GM19372 (cell line): ENCODE results near the gene RASA4.
"Not testable (repeated sequence)": the region's sequence is repeated elsewhere in the genome, so short reads cannot be mapped to it uniquely, and the experiment has no call there.

Source experiments
- ATAC-seq: cut with Tn5 transposase; IDR thresholded peaks from one replicate; pipeline ENCODE4 v1.9.1; 2021; ENCODE audit warnings: mild to moderate bottlenecking, low read depth, moderate library complexity; ENCODE audit not compliant: unreplicated experiment

The RASA4 gene

GRCh38 chr7:102616507-102617125 lies at the start of gene RASA4:
TSS of gene RASA4 (minus strand) at chr7:102616756. CDS start at chr7:102616689, 67 bp downstream.
- ATAC-seq, result peak; percentile 84

GRCh38 chr7:102664765-102665164 lies 48.2 kb upstream of the RASA4 start:
- not testable (repeated sequence) for ATAC-seq

- ATAC-seq, result not testable (repeated sequence)
Measured at GRCh38 chr7:102649924-102650323, 33.4 kb upstream of the RASA4 start, which contains the start of gene SPDYE2B. TSS of gene SPDYE2B (plus strand) at chr7:102650319. CDS start at chr7:102652349, 2,030 bp downstream.

- ATAC-seq, result not testable (repeated sequence)
Measured at GRCh38 chr7:102647813-102648212, 31.3 kb upstream of the RASA4 start.

- not testable (repeated sequence) for ATAC-seq
Measured at GRCh38 chr7:102643404-102643803, 26.8 kb upstream of the RASA4 start.

- not testable (repeated sequence) for ATAC-seq
Measured at GRCh38 chr7:102642691-102643090, 26.1 kb upstream of the RASA4 start, which contains the start of gene UPK3BL1. TSS of gene UPK3BL1 (minus strand) at chr7:102642791. CDS start at chr7:102642741, 50 bp downstream.

GRCh38 chr7:102638848-102639247 lies 22.3 kb upstream of the RASA4 start:
- not testable (repeated sequence) for ATAC-seq

GRCh38 chr7:102636956-102637355 lies 20.4 kb upstream of the RASA4 start:
- not testable (repeated sequence) for ATAC-seq

GRCh38 chr7:102635354-102635753 lies 18.8 kb upstream of the RASA4 start:
- not testable (repeated sequence) for ATAC-seq

- ATAC-seq, result not testable (repeated sequence)
Measured at GRCh38 chr7:102634299-102634698, 17.7 kb upstream of the RASA4 start.

- ATAC-seq, result not testable (repeated sequence)
Measured at GRCh38 chr7:102630622-102631021, 14.1 kb upstream of the RASA4 start.

GRCh38 chr7:102627271-102627904 lies 10.8 kb upstream of the RASA4 start:
- ATAC-seq, result not testable (repeated sequence)

- ATAC-seq, result not testable (repeated sequence)
Measured at GRCh38 chr7:102618122-102618521, 1.6 kb upstream of the RASA4 start.

- ATAC-seq, result not testable (repeated sequence)
Measured at GRCh38 chr7:102615930-102616329, 626 bp downstream of the RASA4 start.

GRCh38 chr7:102614873-102615272 lies 1.7 kb downstream of the RASA4 start:
- not testable (repeated sequence) for ATAC-seq

- not testable (repeated sequence) for ATAC-seq
Measured at GRCh38 chr7:102614346-102614697, 2.2 kb downstream of the RASA4 start.

- peak; percentile 52 for ATAC-seq
Measured at GRCh38 chr7:102613575-102614345, 2.8 kb downstream of the RASA4 start.

GRCh38 chr7:102611675-102612325 lies 4.8 kb downstream of the RASA4 start:
- ATAC-seq, result not testable (repeated sequence)

- peak; percentile 39 for ATAC-seq
Measured at GRCh38 chr7:102611013-102611674, 5.4 kb downstream of the RASA4 start.

GRCh38 chr7:102610441-102610840 lies 6.1 kb downstream of the RASA4 start:
- ATAC-seq, result not testable (repeated sequence)
